GM18502 (cell line): ENCODE measurements around the gene ASIC2.

Source experiments
- ATAC-seq: cut with Tn5 transposase; IDR thresholded peaks from one replicate; pipeline ENCODE4 v1.9.1; 2021; ENCODE audit warnings: mild to moderate bottlenecking; ENCODE audit not compliant: unreplicated experiment, poor library complexity

Gene ASIC2

GRCh38 chr17:33040461-33040860, 252.6 kb downstream of the ASIC2 start:
- no peak for ATAC-seq

GRCh38 chr17:33039874-33040273, 253.2 kb downstream of the ASIC2 start:
- ATAC-seq = no peak

- no peak for ATAC-seq
These were observed 254.4 kb downstream of the ASIC2 start for GRCh38 chr17:33038740-33039139.

- ATAC-seq = no peak
These were observed 259.9 kb downstream of the ASIC2 start for GRCh38 chr17:33033176-33033575.

- no peak for ATAC-seq
These were observed 264.3 kb downstream of the ASIC2 start for GRCh38 chr17:33028778-33029177.

- no peak for ATAC-seq
These were observed 265.0 kb downstream of the ASIC2 start for GRCh38 chr17:33028061-33028460.

GRCh38 chr17:33024688-33025486, 268.2 kb downstream of the ASIC2 start:
- no peak for ATAC-seq

- no peak for ATAC-seq
These were observed 269.3 kb downstream of the ASIC2 start for GRCh38 chr17:33023790-33024189.

GRCh38 chr17:33021731-33022408, 271.2 kb downstream of the ASIC2 start:
- no peak for ATAC-seq

- no peak for ATAC-seq
These were observed 273.8 kb downstream of the ASIC2 start for GRCh38 chr17:33019161-33019890.

GRCh38 chr17:33017366-33017765, 275.7 kb downstream of the ASIC2 start:
- ATAC-seq = no peak

GRCh38 chr17:33016920-33017319, 276.2 kb downstream of the ASIC2 start:
- no peak for ATAC-seq

GRCh38 chr17:33015716-33016346, 277.3 kb downstream of the ASIC2 start:
- ATAC-seq = no peak

- no peak for ATAC-seq
These were observed 278.3 kb downstream of the ASIC2 start for GRCh38 chr17:33014751-33015150.

- ATAC-seq = no peak
These were observed 279.3 kb downstream of the ASIC2 start for GRCh38 chr17:33013596-33014375.

GRCh38 chr17:33012522-33013033, 280.5 kb downstream of the ASIC2 start:
- ATAC-seq = no peak

- ATAC-seq = no peak
These were observed 283.5 kb downstream of the ASIC2 start for GRCh38 chr17:33009636-33010035.

GRCh38 chr17:33007186-33007585, 285.9 kb downstream of the ASIC2 start:
- ATAC-seq = no peak

GRCh38 chr17:33002246-33002645, 290.8 kb downstream of the ASIC2 start:
- ATAC-seq = no peak

GRCh38 chr17:32998887-32999228, 294.2 kb downstream of the ASIC2 start:
- no peak for ATAC-seq
